ENCODE data around the gene LCP2.

Gene LCP2

GRCh38 chr5:170314541-170315095 lies 17.0 kb upstream of the LCP2 start:
- DNase-seq, result no peak

- no peak for DNase-seq
Measured at GRCh38 chr5:170313816-170314215, 16.2 kb upstream of the LCP2 start.

GRCh38 chr5:170313344-170313743 lies 15.8 kb upstream of the LCP2 start:
- DNase-seq, result peak; percentile 78

GRCh38 chr5:170312666-170313065 lies 15.1 kb upstream of the LCP2 start:
- peak; percentile 94 for DNase-seq

- no peak for DNase-seq
Measured at GRCh38 chr5:170312301-170312595, 14.7 kb upstream of the LCP2 start.

GRCh38 chr5:170311511-170312300 lies 14.1 kb upstream of the LCP2 start:
- DNase-seq, result no peak

- DNase-seq, result no peak
Measured at GRCh38 chr5:170310256-170310926, 12.8 kb upstream of the LCP2 start.

GRCh38 chr5:170308686-170309085 lies 11.1 kb upstream of the LCP2 start:
- no peak for DNase-seq

- DNase-seq, result no peak
Measured at GRCh38 chr5:170307575-170308465, 10.2 kb upstream of the LCP2 start.

- DNase-seq, result no peak
Measured at GRCh38 chr5:170306381-170306831, 8.8 kb upstream of the LCP2 start.

- no peak for DNase-seq
Measured at GRCh38 chr5:170305646-170306025, 8.1 kb upstream of the LCP2 start.

GRCh38 chr5:170305016-170305645 lies 7.6 kb upstream of the LCP2 start:
- DNase-seq, result no peak

GRCh38 chr5:170303549-170303948 lies 6.0 kb upstream of the LCP2 start:
- DNase-seq, result peak; percentile 40

- DNase-seq, result peak; percentile 93
Measured at GRCh38 chr5:170302653-170303501, 5.3 kb upstream of the LCP2 start.

GRCh38 chr5:170301981-170302652 lies 4.5 kb upstream of the LCP2 start:
- DNase-seq, result no peak

GRCh38 chr5:170301149-170301548 lies 3.6 kb upstream of the LCP2 start:
- no peak for DNase-seq

GRCh38 chr5:170300361-170301013 lies 2.9 kb upstream of the LCP2 start:
- no peak for DNase-seq

GRCh38 chr5:170296935-170297588 lies 515 bp downstream of the LCP2 start:
- peak; percentile 31 for DNase-seq

GRCh38 chr5:170296036-170296934 lies 1.3 kb downstream of the LCP2 start:
- DNase-seq, result no peak

Measured in CD4-positive, alpha-beta T cell treated with Interleukin-4 for 4 hours (primary cell).